ENCODE data around the gene CAMKMT. TPM values are rescaled to one million over a fixed set of nuclear protein-coding genes. Genes with fewer than 3 reads are reported as not detected.

Gene CAMKMT
- total RNA-seq, 1 experiment from 2014 or later: 2.7 TPM

DNA sequence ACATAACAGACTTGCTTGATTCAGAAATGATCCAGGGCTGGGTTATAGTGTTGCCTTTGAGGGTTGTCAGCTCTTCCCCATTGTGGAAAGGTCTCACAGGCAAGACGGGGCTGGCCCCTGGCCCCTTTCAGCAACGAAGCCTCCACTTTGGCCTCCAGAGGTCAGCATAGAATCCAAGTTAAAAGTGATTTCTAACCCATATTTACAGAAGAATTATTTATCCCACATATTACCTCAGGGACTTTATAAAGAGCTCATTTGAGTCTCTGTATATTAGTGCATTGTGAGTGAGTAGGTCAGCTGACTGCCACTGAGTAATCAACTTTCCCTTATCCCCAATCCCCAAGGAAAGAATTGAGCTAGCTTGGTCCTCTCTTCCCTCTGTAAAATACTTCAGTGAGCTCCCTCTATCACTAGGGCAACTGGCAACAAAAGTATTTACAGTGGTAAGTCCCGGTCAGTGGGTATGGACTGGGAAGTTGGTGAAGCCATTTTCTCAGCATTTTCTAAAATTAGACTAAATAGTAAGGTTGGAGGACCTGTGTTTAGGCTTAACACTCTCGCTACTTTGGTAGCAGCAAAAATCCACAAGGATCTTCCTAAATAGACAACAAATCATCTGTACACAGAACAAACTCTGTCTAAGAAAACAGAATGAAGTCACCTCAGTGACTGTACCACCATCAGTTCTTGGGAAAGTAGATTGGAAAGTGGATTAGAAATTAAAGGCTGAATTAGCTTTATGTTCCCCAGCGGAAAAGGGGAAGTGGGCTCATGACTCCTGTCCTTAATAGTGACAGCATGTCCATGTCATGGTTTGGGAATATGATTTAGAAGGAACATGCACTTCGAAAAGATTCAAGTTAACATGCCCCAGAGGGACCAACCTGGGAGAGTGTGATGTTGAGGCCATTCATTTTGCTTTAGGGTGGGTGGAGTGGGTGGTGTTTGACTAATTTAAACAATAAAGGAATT lies 408.8 kb downstream of the CAMKMT start:
- no peaks in the 10 kb centered on the region for H3K27me3 ChIP-seq (ENCODE audit: low read length)
- H2AFZ ChIP-seq (ENCODE audit: low read length): no peak overlapping the region
- no peaks in the 10 kb centered on the region for H3K79me2 ChIP-seq (ENCODE audit: low read length)
- ChIA-PET CTCF (interaction anchor here (1.3 kb wide), 1 partner anchor 185 kb away, joined by 6 read pairs; no protein-coding TSS in a partner anchor), POLR2A (ENCODE audit: unreplicated experiment) (interaction anchor here (0.7 kb wide), 1 partner anchor 808 kb away, joined by 5 read pairs; no protein-coding TSS in a partner anchor)
- no peaks in the 10 kb centered on the region for H3K36me3 ChIP-seq (ENCODE audit: low read depth, low read length)
- TF ChIP-seq, protein P1, sequence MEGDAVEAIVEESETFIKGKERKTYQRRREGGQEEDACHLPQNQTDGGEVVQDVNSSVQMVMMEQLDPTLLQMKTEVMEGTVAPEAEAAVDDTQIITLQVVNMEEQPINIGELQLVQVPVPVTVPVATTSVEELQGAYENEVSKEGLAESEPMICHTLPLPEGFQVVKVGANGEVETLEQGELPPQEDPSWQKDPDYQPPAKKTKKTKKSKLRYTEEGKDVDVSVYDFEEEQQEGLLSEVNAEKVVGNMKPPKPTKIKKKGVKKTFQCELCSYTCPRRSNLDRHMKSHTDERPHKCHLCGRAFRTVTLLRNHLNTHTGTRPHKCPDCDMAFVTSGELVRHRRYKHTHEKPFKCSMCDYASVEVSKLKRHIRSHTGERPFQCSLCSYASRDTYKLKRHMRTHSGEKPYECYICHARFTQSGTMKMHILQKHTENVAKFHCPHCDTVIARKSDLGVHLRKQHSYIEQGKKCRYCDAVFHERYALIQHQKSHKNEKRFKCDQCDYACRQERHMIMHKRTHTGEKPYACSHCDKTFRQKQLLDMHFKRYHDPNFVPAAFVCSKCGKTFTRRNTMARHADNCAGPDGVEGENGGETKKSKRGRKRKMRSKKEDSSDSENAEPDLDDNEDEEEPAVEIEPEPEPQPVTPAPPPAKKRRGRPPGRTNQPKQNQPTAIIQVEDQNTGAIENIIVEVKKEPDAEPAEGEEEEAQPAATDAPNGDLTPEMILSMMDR (conservative IDR thresholded peaks at IDR 0.05; ENCODE audit: low read depth, low read length): peak; percentile 41
- TF ChIP-seq EZH2 (IDR thresholded peaks at IDR 0.05; ENCODE audit: low read length, unreplicated experiment): no peak
- TF ChIP-seq EZH2phosphoT487 (IDR thresholded peaks at IDR 0.05; ENCODE audit: borderline replicate concordance, low read length): no peak
- ATAC-seq: no peak
- no peaks in the 10 kb centered on the region for H3F3A ChIP-seq (ENCODE audit: low read length, unreplicated experiment)
- H3K4me3 ChIP-seq (ENCODE audit: low read length): no peak overlapping the region
- no peaks in the 10 kb centered on the region for H3K9me3 ChIP-seq (ENCODE audit: low read length)
- no peaks in the 10 kb centered on the region for H3K4me1 ChIP-seq (ENCODE audit: insufficient read depth, low read length)
- H3K9ac ChIP-seq (ENCODE audit: low read length): no peak overlapping the region
- no peaks in the 10 kb centered on the region for H4K20me1 ChIP-seq (ENCODE audit: low read length)
- no peaks in the 10 kb centered on the region for H3K9me2 ChIP-seq (replicated peaks; ENCODE audit: low read length)
- BruUV-seq (replicated peaks): no TSS peak
- no peak overlapping the region for H3K4me2 ChIP-seq (ENCODE audit: low read length)
- no peak overlapping the region for H3K27ac ChIP-seq (ENCODE audit: low read length)
- intact Hi-C loops (cut with micrococcal nuclease): no loop called here
- DNase-seq: peak; percentile 20

DNA sequence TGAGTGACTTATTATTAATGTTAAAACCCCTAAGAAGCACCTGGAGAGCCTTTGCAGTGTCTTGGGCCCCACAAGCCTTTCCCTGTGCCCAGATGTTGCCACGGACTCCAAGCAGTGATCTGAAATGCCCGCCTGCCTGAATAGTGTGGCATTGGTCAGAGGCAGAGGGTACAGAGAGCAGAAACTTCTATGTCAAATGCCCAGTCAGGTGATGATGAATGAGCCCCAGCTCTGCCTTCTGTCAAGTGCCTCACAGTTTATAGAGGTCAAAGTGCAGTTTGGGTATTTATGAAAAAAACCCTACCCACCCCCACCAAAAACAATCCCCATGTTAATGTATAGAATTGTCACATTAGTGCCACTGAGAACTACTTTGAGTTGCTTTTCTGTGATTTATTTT lies 409.8 kb downstream of the CAMKMT start:
- ChIA-PET CTCF (no interaction called here), POLR2A (ENCODE audit: unreplicated experiment) (interaction anchor here (0.7 kb wide), 1 partner anchor 807 kb away, joined by 5 read pairs; no protein-coding TSS in a partner anchor)
- Histone ChIP-seq H3K27ac (ENCODE audit: low read length) (no peak overlapping the region), H3K4me1 (ENCODE audit: insufficient read depth, low read length) (no peaks in the 10 kb centered on the region), H3K36me3 (ENCODE audit: low read depth, low read length) (no peaks in the 10 kb centered on the region), H2AFZ (ENCODE audit: low read length) (no peak overlapping the region), H3K27me3 (ENCODE audit: low read length) (no peaks in the 10 kb centered on the region), H4K20me1 (ENCODE audit: low read length) (no peaks in the 10 kb centered on the region), H3K79me2 (ENCODE audit: low read length) (no peaks in the 10 kb centered on the region), H3F3A (ENCODE audit: low read length, unreplicated experiment) (no peaks in the 10 kb centered on the region), H3K9me2 (replicated peaks; ENCODE audit: low read length) (no peaks in the 10 kb centered on the region), H3K9me3 (ENCODE audit: low read length) (no peaks in the 10 kb centered on the region), H3K4me2 (ENCODE audit: low read length) (no peak overlapping the region), H3K4me3 (ENCODE audit: low read length) (no peak overlapping the region), H3K9ac (ENCODE audit: low read length) (no peak overlapping the region)
- no TSS peak for BruUV-seq (replicated peaks)
- no peak for ATAC-seq
- TF ChIP-seq EZH2 (IDR thresholded peaks at IDR 0.05; ENCODE audit: low read length, unreplicated experiment) (no peak), EZH2phosphoT487 (IDR thresholded peaks at IDR 0.05; ENCODE audit: borderline replicate concordance, low read length) (no peak)
- TF ChIP-seq, protein P1 (conservative IDR thresholded peaks at IDR 0.05; ENCODE audit: low read depth, low read length): no peak
- DNase-seq: no peak
- intact Hi-C loops (cut with micrococcal nuclease): no loop called here

DNA sequence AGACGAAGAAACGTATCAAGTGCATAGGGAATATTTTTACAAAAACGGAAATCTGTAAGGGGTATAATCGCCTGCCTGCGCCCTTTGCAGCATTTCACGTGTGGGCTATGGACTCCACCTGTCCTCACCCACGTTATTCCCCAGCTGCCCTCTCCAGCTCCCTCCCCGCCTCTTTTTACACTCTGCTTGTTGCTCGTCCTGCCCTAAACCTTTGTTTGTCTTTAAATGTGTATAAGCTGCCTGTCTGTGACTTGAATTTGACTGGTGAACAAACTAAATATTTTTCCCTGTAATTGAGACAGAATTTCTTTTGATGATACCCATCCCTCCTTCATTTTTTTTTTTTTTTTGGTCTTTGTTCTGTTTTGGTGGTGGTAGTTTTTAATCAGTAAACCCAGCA lies 410.4 kb downstream of the CAMKMT start:
- H3K4me1 ChIP-seq (ENCODE audit: insufficient read depth, low read length): no peaks in the 10 kb centered on the region
- intact Hi-C loops (cut with micrococcal nuclease): no loop called here
- POLR2A ChIA-PET (ENCODE audit: unreplicated experiment): no interaction called here
- ATAC-seq: no peak
- no peak overlapping the region for H3K27ac ChIP-seq (ENCODE audit: low read length)
- H3K9me2 ChIP-seq (replicated peaks; ENCODE audit: low read length): no peaks in the 10 kb centered on the region
- CTCF ChIA-PET: no interaction called here
- DNase-seq: no peak
- no peaks in the 10 kb centered on the region for H3F3A ChIP-seq (ENCODE audit: low read length, unreplicated experiment)
- H3K4me2 ChIP-seq (ENCODE audit: low read length): no peak overlapping the region
- no peaks in the 10 kb centered on the region for H3K27me3 ChIP-seq (ENCODE audit: low read length)
- no peaks in the 10 kb centered on the region for H3K36me3 ChIP-seq (ENCODE audit: low read depth, low read length)
- no peak for TF ChIP-seq EZH2phosphoT487 (IDR thresholded peaks at IDR 0.05; ENCODE audit: borderline replicate concordance, low read length)
- no peak for TF ChIP-seq EZH2 (IDR thresholded peaks at IDR 0.05; ENCODE audit: low read length, unreplicated experiment)
- H2AFZ ChIP-seq (ENCODE audit: low read length): no peak overlapping the region
- no peak overlapping the region for H3K4me3 ChIP-seq (ENCODE audit: low read length)
- no TSS peak for BruUV-seq (replicated peaks)
- H3K9ac ChIP-seq (ENCODE audit: low read length): no peak overlapping the region
- no peaks in the 10 kb centered on the region for H3K79me2 ChIP-seq (ENCODE audit: low read length)
- no peaks in the 10 kb centered on the region for H3K9me3 ChIP-seq (ENCODE audit: low read length)
- no peaks in the 10 kb centered on the region for H4K20me1 ChIP-seq (ENCODE audit: low read length)

All from PC-3 (cell line).